H1 (cell line): ENCODE data around the gene RGS17. TPM values are rescaled to one million over a fixed set of nuclear protein-coding genes. Genes with fewer than 3 reads are reported as not detected.

Experiments used
- CTCF ChIA-PET: fragments of 300-600 bp; sonication (Branson Sonifier 250); formaldehyde crosslinking; loops from one replicate; lab custom pipeline; 2021; ENCODE audit not compliant: partially characterized antibody; lab: Charles Lee
- POLR2A ChIA-PET: fragments of 300-600 bp; sonication (Branson Sonifier 250); formaldehyde crosslinking; loops from one replicate; lab custom pipeline; 2021; ENCODE audit warnings: inconsistent platforms; ENCODE audit not compliant: partially characterized antibody; lab: Charles Lee
- DNase-seq, 2 experiments: peaks; one replicate each; pipeline versions ENCODE4 v3.0.0 to v3.0.0-alpha.2; 2010 to 2022; ENCODE audit warnings: low spot score in 2 of 2, low read depth in 1 of 2, mixed read lengths in 1 of 2
- FAIRE-seq: peaks from 2 replicates; lab custom pipeline; 2011; peaks lifted over from hg19 to GRCh38; lab: Jason Lieb, UNC
- H2AFZ ChIP-seq: 2 replicates; pipeline ENCODE4 v1.8.1; 2012; ENCODE audit warnings: low read length, inconsistent platforms
- H2AK5ac ChIP-seq: 2 replicates; pipeline ENCODE4 v1.6.1; 2013; ENCODE audit warnings: low read depth, low read length
- H2BK120ac ChIP-seq: replicated peaks from 2 replicates; pipeline ENCODE3; 2013; ENCODE audit warnings: low read depth, low read length, inconsistent platforms
- H2BK12ac ChIP-seq: 2 replicates; pipeline ENCODE4 v1.6.1; 2013; ENCODE audit warnings: low read depth, low read length
- H2BK15ac ChIP-seq: 2 replicates; pipeline ENCODE4 v1.6.1; 2013; ENCODE audit warnings: low read length
- H2BK20ac ChIP-seq: 2 replicates; pipeline ENCODE4 v1.6.1; 2013; ENCODE audit warnings: low read length
- H2BK5ac ChIP-seq: 2 replicates; pipeline ENCODE4 v1.6.1; 2013; ENCODE audit warnings: low read depth, low read length
- H3K14ac ChIP-seq: 2 replicates; pipeline ENCODE4 v1.6.1; 2013; ENCODE audit warnings: inconsistent platforms; ENCODE audit not compliant: insufficient read length
- H3K18ac ChIP-seq: 2 replicates; pipeline ENCODE4 v1.6.1; 2013; ENCODE audit warnings: low read length; ENCODE audit errors: extremely low read depth
- H3K23ac ChIP-seq: 2 replicates; pipeline ENCODE4 v1.6.1; 2013; ENCODE audit warnings: inconsistent platforms; ENCODE audit not compliant: insufficient read length
- H3K23me2 ChIP-seq: 2 replicates; pipeline ENCODE4 v1.6.1; 2013; ENCODE audit warnings: low read depth, low read length
- H3K27ac ChIP-seq: 2 replicates; pipeline ENCODE4 v1.6.1; 2011; ENCODE audit warnings: low read depth, low read length, inconsistent platforms
- H3K27me3 ChIP-seq, 4 experiments: replicated peaks in 1 of 4; 1 replicate in 1 of 4; 2 replicates in 3 of 4; pipeline versions ENCODE4 v1.6.1 to v1.8.1; 2011 to 2013; ENCODE audit warnings: low read length in 3 of 4, mild to moderate bottlenecking in 3 of 4, inconsistent platforms in 2 of 4, mixed read lengths in 2 of 4, moderate library complexity in 1 of 4; ENCODE audit not compliant: control insufficient read depth in 3 of 4, insufficient read depth in 3 of 4; ENCODE audit errors: extremely low read depth in 1 of 4
- H3K36me3 ChIP-seq, 4 experiments: 2 replicates each; pipeline versions ENCODE4 v1.6.1 to v1.8.1; 2011 to 2013; ENCODE audit warnings: mild to moderate bottlenecking in 4 of 4, low read length in 3 of 4, moderate library complexity in 2 of 4, control low read depth in 1 of 4, inconsistent platforms in 1 of 4; ENCODE audit not compliant: insufficient read depth in 4 of 4, control insufficient read depth in 2 of 4
- H3K4ac ChIP-seq: replicated peaks from 2 replicates; pipeline ENCODE3; 2013; ENCODE audit warnings: low read length, low read depth, mixed read lengths, inconsistent platforms; ENCODE audit not compliant: insufficient read length
- H3K4me1 ChIP-seq, 4 experiments: replicated peaks in 1 of 4; 1 replicate in 1 of 4; 2 replicates in 3 of 4; pipeline versions ENCODE4 v1.6.1 to v1.8.1; 2011 to 2013; ENCODE audit warnings: low read length in 3 of 4, inconsistent platforms in 2 of 4, mixed read lengths in 1 of 4; ENCODE audit not compliant: insufficient read depth in 4 of 4, control insufficient read depth in 3 of 4
- H3K4me2 ChIP-seq, 2 experiments: 2 replicates each; pipeline versions ENCODE4 v1.6.1 to v1.8.1; 2011 to 2013; ENCODE audit warnings: low read depth in 2 of 2, low read length in 2 of 2, control low read depth in 1 of 2, inconsistent platforms in 1 of 2, mild to moderate bottlenecking in 1 of 2; ENCODE audit not compliant: insufficient read depth in 1 of 2
- H3K4me3 ChIP-seq, 4 experiments: fragments of 200-600, 300-600 bp in 1 of 4; sonication (generic), shearing (Covaris generic), sonication (Bioruptor Twin) in 1 of 4; 2 replicates each; pipeline versions ENCODE4 v1.5.1 to v1.8.1; 2011 to 2016; ENCODE audit warnings: low read length in 4 of 4, low read depth in 3 of 4, control low read depth in 2 of 4, inconsistent platforms in 2 of 4, mild to moderate bottlenecking in 2 of 4, mixed read lengths in 1 of 4, moderate library complexity in 1 of 4; ENCODE audit not compliant: insufficient read depth in 2 of 4; ENCODE audit errors: extremely low read depth in 1 of 4
- H3K56ac ChIP-seq: replicated peaks from 2 replicates; pipeline ENCODE3; 2013; ENCODE audit warnings: low read depth, mild to moderate bottlenecking, mixed read lengths, low read length, inconsistent platforms; ENCODE audit not compliant: insufficient read length
- H3K79me1 ChIP-seq: 2 replicates; pipeline ENCODE4 v1.6.1; 2013; ENCODE audit warnings: low read depth, low read length, control low read depth
- H3K79me2 ChIP-seq, 2 experiments: 2 replicates each; pipeline versions ENCODE4 v1.6.1 to v1.8.1; 2012 to 2013; ENCODE audit warnings: low read length in 2 of 2, mild to moderate bottlenecking in 2 of 2, inconsistent platforms in 1 of 2; ENCODE audit not compliant: insufficient read depth in 2 of 2, control insufficient read depth in 1 of 2
- H3K9ac ChIP-seq, 4 experiments: replicated peaks in 1 of 4; 1 replicate in 1 of 4; 2 replicates in 3 of 4; pipeline versions ENCODE4 v1.6.1 to v1.8.1; 2011 to 2013; ENCODE audit warnings: low read depth in 3 of 4, low read length in 3 of 4, control low read depth in 2 of 4, mild to moderate bottlenecking in 2 of 4, moderate library complexity in 2 of 4, inconsistent platforms in 1 of 4; ENCODE audit errors: extremely low read depth in 1 of 4
- H3K9me3 ChIP-seq, 2 experiments: 2 replicates each; pipeline versions ENCODE4 v1.6.1 to v1.8.1; 2012 to 2013; ENCODE audit warnings: mild to moderate bottlenecking in 2 of 2, moderate library complexity in 2 of 2, control low read depth in 1 of 2, inconsistent platforms in 1 of 2, low read depth in 1 of 2, low read length in 1 of 2, mixed read lengths in 1 of 2; ENCODE audit not compliant: insufficient read depth in 2 of 2
- H4K20me1 ChIP-seq, 2 experiments: replicated peaks in 1 of 2; 2 replicates each; pipeline versions ENCODE3 to v1.8.1; 2011 to 2013; ENCODE audit warnings: inconsistent platforms in 2 of 2, low read length in 2 of 2, mild to moderate bottlenecking in 1 of 2; ENCODE audit not compliant: insufficient read depth in 2 of 2, control insufficient read depth in 1 of 2
- H4K5ac ChIP-seq: 2 replicates; pipeline ENCODE4 v1.6.1; 2013; ENCODE audit warnings: low read length, low read depth, mixed read lengths, inconsistent platforms; ENCODE audit not compliant: insufficient read length
- H4K8ac ChIP-seq: 2 replicates; pipeline ENCODE4 v1.8.0; 2013; ENCODE audit warnings: mild to moderate bottlenecking, moderate library complexity, low read length, inconsistent platforms; ENCODE audit not compliant: insufficient read depth; ENCODE audit errors: extremely low read depth
- H4K91ac ChIP-seq: replicated peaks from 2 replicates; pipeline ENCODE3; 2013; ENCODE audit warnings: low read length, mixed read lengths, inconsistent platforms; ENCODE audit not compliant: insufficient read length
- BACH1 ChIP-seq: IDR thresholded peaks from 2 replicates; pipeline ENCODE4 v1.6.1; 2012; ENCODE audit warnings: low read length, improper control_type of control experiment
- CBX5 ChIP-seq: fragments of 300-800, 300-1000 bp; sonication (generic); IDR thresholded peaks from 2 replicates; pipeline ENCODE4 v1.7.1; 2016; ENCODE audit warnings: antibody characterized with exemption, low read length, low read depth
- CHD2 ChIP-seq: IDR thresholded peaks from 2 replicates; pipeline ENCODE4 v1.6.1; 2012; ENCODE audit warnings: low read length, improper control_type of control experiment
- PHF8 ChIP-seq: fragments of 200-600 bp; sonication (generic); conservative IDR thresholded peaks from 2 replicates; pipeline ENCODE4 v1.7.1; 2012; ENCODE audit warnings: low read depth, mild to moderate bottlenecking, inconsistent platforms, low read length, moderate library complexity
- RXRA ChIP-seq: IDR thresholded peaks from 2 replicates; pipeline ENCODE4 v1.6.1; 2011; ENCODE audit warnings: low read depth, mild to moderate bottlenecking, low read length, moderate library complexity; ENCODE audit not compliant: insufficient read depth
- SP1 ChIP-seq: IDR thresholded peaks from 2 replicates; pipeline ENCODE4 v1.6.1; 2011; ENCODE audit warnings: low read depth, low read length
- WGBS, 2 experiments: shearing (Covaris generic) in 1 of 2; methylation state at CpG; one replicate each; pipeline versions ENCODE4 v1.1.6 to v1.1.7; 2013 to 2015; ENCODE audit warnings: low lambda C conversion rate in 2 of 2, mixed read lengths in 2 of 2, inconsistent platforms in 1 of 2, low coverage in 1 of 2, missing lambda C conversion rate in 1 of 2; ENCODE audit not compliant: insufficient replicate concordance in 2 of 2, insufficient coverage in 1 of 2, insufficient read length in 1 of 2; ENCODE audit errors: extremely low coverage in 1 of 2, missing lambda C conversion rate in 1 of 2; 5-methylcytosine and 5-hydroxymethylcytosine counted together
- polyA plus RNA-seq, 7 experiments: library from polyadenylated mRNA; depleted of rRNA in 3 of 7; stranded (reverse) in 5 of 7; unstranded in 2 of 7; fragments of >200 nt in 5 of 7; fragments of 200-250 nt in 2 of 7; gene quantifications; 1 replicate in 5 of 7; 2 replicates in 1 of 7; 4 replicates in 1 of 7; pipeline versions ENCODE4 v1.2.1 to v1.2.3, GENCODE V29; 2011 to 2013; ENCODE audit warnings: missing spikeins in 2 of 7, mixed read lengths in 2 of 7
- total RNA-seq: library from RNA; stranded (reverse); fragmentation: NEBNext Ultra II Directional; extraction: Animal tissue kit (Norgen Biotek cat#: 25700); gene quantifications from 2 replicates; pipeline ENCODE4 v1.2.1, GENCODE V29; 2021
- TF ChIP-seq, protein P1 (sequence below): IDR thresholded peaks from 2 replicates; pipeline ENCODE4 v1.6.1; 2012; ENCODE audit warnings: low read length, inconsistent platforms

Gene RGS17
- total and polyA plus RNA-seq, 2 of the 8 experiments (the other 6 are each of a cell fraction or from before 2014, with no cell fraction given) = 2.0 to 12.2 TPM

DNA sequence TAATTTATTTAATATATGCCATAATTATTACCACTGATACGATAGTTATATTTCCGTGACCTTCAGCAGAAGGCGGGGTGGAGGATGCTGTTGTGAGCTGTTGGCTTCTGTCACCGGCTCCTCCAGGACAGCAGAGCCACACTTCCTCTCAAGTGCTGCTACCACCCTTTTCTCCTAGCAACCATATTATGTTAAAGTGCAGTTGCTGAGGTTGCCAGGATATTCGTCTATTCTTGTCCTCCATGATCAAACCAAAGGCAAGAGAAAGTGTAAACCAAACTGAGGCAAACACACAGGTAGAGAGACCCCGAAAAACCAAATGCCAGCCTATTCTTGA lies 27.8 kb downstream of the RGS17 start:
- no peak overlapping the region for H3K9ac ChIP-seq
- H4K8ac ChIP-seq = no peak overlapping the region
- no peaks in the 10 kb centered on the region for H3K4me1 ChIP-seq
- no peak for DNase-seq
- H4K91ac ChIP-seq = no peak overlapping the region
- H2AFZ ChIP-seq = no peak overlapping the region
- H2BK12ac ChIP-seq = no peak overlapping the region
- no peak for FAIRE-seq
- H3K27me3 ChIP-seq = no peaks in the 10 kb centered on the region
- no peak overlapping the region for H3K14ac ChIP-seq
- H3K9me3 ChIP-seq = no peaks in the 10 kb centered on the region
- no peak overlapping the region for H3K27ac ChIP-seq
- H3K23me2 ChIP-seq = no peaks in the 10 kb centered on the region
- no peak overlapping the region for H4K5ac ChIP-seq
- no peak overlapping the region for H3K4ac ChIP-seq
- H2BK15ac ChIP-seq = no peak overlapping the region
- CTCF ChIA-PET = interaction anchor here (0.6 to 1.0 kb wide), 3 partner anchors 26 to 56 kb away, joined by 3 read pairs; no protein-coding TSS in a partner anchor
- no peaks in the 10 kb centered on the region for H3K79me1 ChIP-seq
- H2BK120ac ChIP-seq = no peak overlapping the region
- no peak overlapping the region for H3K4me2 ChIP-seq
- H2AK5ac ChIP-seq = no peak overlapping the region
- POLR2A ChIA-PET = no interaction called here
- no peaks in the 10 kb centered on the region for H3K79me2 ChIP-seq
- H2BK5ac ChIP-seq = no peak overlapping the region
- no peak overlapping the region for H2BK20ac ChIP-seq
- H3K18ac ChIP-seq = no peak overlapping the region
- H3K4me3 ChIP-seq = no peak overlapping the region
- no peak overlapping the region for H3K56ac ChIP-seq
- H3K36me3 ChIP-seq = no peaks in the 10 kb centered on the region
- no peak for TF ChIP-seq SP1
- no peak for TF ChIP-seq CHD2
- TF ChIP-seq BACH1 = no peak
- TF ChIP-seq, protein P1, sequence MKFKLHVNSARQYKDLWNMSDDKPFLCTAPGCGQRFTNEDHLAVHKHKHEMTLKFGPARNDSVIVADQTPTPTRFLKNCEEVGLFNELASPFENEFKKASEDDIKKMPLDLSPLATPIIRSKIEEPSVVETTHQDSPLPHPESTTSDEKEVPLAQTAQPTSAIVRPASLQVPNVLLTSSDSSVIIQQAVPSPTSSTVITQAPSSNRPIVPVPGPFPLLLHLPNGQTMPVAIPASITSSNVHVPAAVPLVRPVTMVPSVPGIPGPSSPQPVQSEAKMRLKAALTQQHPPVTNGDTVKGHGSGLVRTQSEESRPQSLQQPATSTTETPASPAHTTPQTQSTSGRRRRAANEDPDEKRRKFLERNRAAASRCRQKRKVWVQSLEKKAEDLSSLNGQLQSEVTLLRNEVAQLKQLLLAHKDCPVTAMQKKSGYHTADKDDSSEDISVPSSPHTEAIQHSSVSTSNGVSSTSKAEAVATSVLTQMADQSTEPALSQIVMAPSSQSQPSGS = no peak
- TF ChIP-seq CBX5 = no peak
- TF ChIP-seq RXRA = no peak
- TF ChIP-seq PHF8 = no peak
- H3K23ac ChIP-seq = no peak overlapping the region
- WGBS, 2 experiments = 89% methylated on average over 6 of the region's 6 CpGs; no CpG with 5 or more reads in 1 of the 2 experiments
- H4K20me1 ChIP-seq = no peaks in the 10 kb centered on the region
